Measurements from ENCODE around the gene KIF5B. TPM values are rescaled to one million over a fixed set of nuclear protein-coding genes. Genes with fewer than 3 reads are reported as not detected.
"Not testable (repeated sequence)": the region's sequence is repeated elsewhere in the genome, so short reads cannot be mapped to it uniquely, and the experiment has no call there.

KIF5B gene
- total RNA-seq, 1 donor from 2014 or later: 92.9 TPM

GRCh38 chr10:31977440-31978155 is 78.6 kb downstream of the KIF5B start:
- H3K27ac ChIP-seq: peak overlapping the region; percentile 28
- DNase-seq: no peak
- ATAC-seq: peak; percentile 78 to 86

GRCh38 chr10:31975157-31975765 is 81.0 kb downstream of the KIF5B start:
- Histone ChIP-seq H3K36me3 (no peaks in the 10 kb centered on the region), H3K4me3 (no peak overlapping the region), H3K27ac (no peak overlapping the region), H3K9me3 (no peaks in the 10 kb centered on the region), H3K27me3 (ENCODE audit: low read depth) (no peaks in the 10 kb centered on the region), H3K4me1 (peaks cover 16% of the 10 kb centered on the region)
- ATAC-seq (no peak), DNase-seq (no peak)
- intact Hi-C loops (cut with DNase I): no loop called here
- TF ChIP-seq CTCF (IDR thresholded peaks at IDR 0.05): no peak

More at GRCh38 chr10:31977440-31978155, 78.6 kb downstream of the KIF5B start:
- Histone ChIP-seq H3K9me3 (no peaks in the 10 kb centered on the region), H3K27me3 (ENCODE audit: low read depth) (no peaks in the 10 kb centered on the region), H3K36me3 (no peaks in the 10 kb centered on the region), H3K4me1 (peaks cover 16% of the 10 kb centered on the region), H3K4me3 (no peak overlapping the region)
- no peak for TF ChIP-seq CTCF (IDR thresholded peaks at IDR 0.05)
- intact Hi-C loops (cut with DNase I): no loop called here

GRCh38 chr10:31974434-31975124 is 81.6 kb downstream of the KIF5B start:
- intact Hi-C loops (cut with DNase I): no loop called here
- Histone ChIP-seq H3K27ac (no peak overlapping the region), H3K9me3 (no peaks in the 10 kb centered on the region), H3K36me3 (no peaks in the 10 kb centered on the region), H3K4me1 (peaks cover 16% of the 10 kb centered on the region), H3K27me3 (ENCODE audit: low read depth) (no peaks in the 10 kb centered on the region), H3K4me3 (no peak overlapping the region)
- DNase-seq (no peak), ATAC-seq (no peak)
- no peak for TF ChIP-seq CTCF (IDR thresholded peaks at IDR 0.05)

GRCh38 chr10:31972519-31973041 is 83.6 kb downstream of the KIF5B start:
- ATAC-seq (peak in 1 of 2 donors; percentile 64), DNase-seq (no peak)
- intact Hi-C loops (cut with DNase I): no loop called here
- Histone ChIP-seq H3K36me3 (no peaks in the 10 kb centered on the region), H3K4me3 (no peak overlapping the region), H3K27me3 (ENCODE audit: low read depth) (no peaks in the 10 kb centered on the region), H3K4me1 (peaks cover 8% of the 10 kb centered on the region), H3K9me3 (no peaks in the 10 kb centered on the region), H3K27ac (no peak overlapping the region)
- TF ChIP-seq CTCF (IDR thresholded peaks at IDR 0.05): no peak

- H3K27ac ChIP-seq; H3K4me1 ChIP-seq; intact Hi-C loops (cut with DNase I); DNase-seq; ATAC-seq; H3K27me3 ChIP-seq (ENCODE audit: low read depth); H3K36me3 ChIP-seq; H3K9me3 ChIP-seq; H3K4me3 ChIP-seq: not testable (repeated sequence)
Measured at GRCh38 chr10:31969847-31970246, 86.4 kb downstream of the KIF5B start.

Data from lower lobe of right lung (tissue), 2 donors.